ENCODE data around the gene CACUL1.

DNA sequence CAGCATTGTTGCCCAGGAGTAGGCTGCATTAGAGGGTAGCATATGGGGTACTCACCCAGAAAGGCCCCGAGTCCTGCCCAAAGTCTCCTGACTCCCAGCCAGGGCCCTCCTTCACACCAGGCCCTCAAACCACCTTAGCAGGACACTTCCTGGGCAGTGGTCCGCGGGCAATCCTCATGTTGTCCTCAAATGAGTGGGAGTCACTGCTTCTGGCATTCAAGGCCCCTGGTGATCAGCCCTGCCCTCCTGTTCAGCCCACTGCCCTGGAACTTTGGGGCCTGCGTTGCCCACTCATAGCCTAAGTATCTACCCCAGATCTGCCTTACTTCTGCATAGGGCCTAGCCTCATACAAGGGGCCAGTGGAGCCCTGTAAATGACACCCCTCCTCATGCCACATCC, 88.4 kb downstream of the CACUL1 start:
- TF ChIP-seq, protein P1, sequence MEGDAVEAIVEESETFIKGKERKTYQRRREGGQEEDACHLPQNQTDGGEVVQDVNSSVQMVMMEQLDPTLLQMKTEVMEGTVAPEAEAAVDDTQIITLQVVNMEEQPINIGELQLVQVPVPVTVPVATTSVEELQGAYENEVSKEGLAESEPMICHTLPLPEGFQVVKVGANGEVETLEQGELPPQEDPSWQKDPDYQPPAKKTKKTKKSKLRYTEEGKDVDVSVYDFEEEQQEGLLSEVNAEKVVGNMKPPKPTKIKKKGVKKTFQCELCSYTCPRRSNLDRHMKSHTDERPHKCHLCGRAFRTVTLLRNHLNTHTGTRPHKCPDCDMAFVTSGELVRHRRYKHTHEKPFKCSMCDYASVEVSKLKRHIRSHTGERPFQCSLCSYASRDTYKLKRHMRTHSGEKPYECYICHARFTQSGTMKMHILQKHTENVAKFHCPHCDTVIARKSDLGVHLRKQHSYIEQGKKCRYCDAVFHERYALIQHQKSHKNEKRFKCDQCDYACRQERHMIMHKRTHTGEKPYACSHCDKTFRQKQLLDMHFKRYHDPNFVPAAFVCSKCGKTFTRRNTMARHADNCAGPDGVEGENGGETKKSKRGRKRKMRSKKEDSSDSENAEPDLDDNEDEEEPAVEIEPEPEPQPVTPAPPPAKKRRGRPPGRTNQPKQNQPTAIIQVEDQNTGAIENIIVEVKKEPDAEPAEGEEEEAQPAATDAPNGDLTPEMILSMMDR (IDR thresholded peaks at IDR 0.05; ENCODE audit: low read depth, low read length, poor library complexity, severe bottlenecking): no peak
- TF ChIP-seq EZH2phosphoT487 (IDR thresholded peaks at IDR 0.05; ENCODE audit: borderline replicate concordance, low read length): no peak
